H1 (cell line): ENCODE measurements around the gene MARCHF3. TPM values are rescaled to one million over a fixed set of nuclear protein-coding genes. Genes with fewer than 3 reads are reported as not detected.

Source experiments
- CREB1 ChIP-seq: IDR thresholded peaks from 2 replicates; pipeline ENCODE4 v1.6.1; 2012; ENCODE audit warnings: inconsistent platforms
- HDAC2 ChIP-seq, 2 experiments: fragments of 300-600 bp in 1 of 2; sonication (generic) in 1 of 2; IDR thresholded peaks; 2 replicates each; pipeline ENCODE4 v1.6.1; 2011 to 2012; ENCODE audit warnings: low read depth in 2 of 2, low read length in 2 of 2, mild to moderate bottlenecking in 2 of 2, moderate library complexity in 2 of 2, borderline replicate concordance in 1 of 2, inconsistent platforms in 1 of 2
- POLR2AphosphoS5 ChIP-seq: IDR thresholded peaks from 2 replicates; pipeline ENCODE4 v1.6.1; 2011; ENCODE audit warnings: low read depth, low read length
- RNF2 ChIP-seq: fragments of 200-900, 300-1000 bp; sonication (generic); IDR thresholded peaks from 2 replicates; pipeline ENCODE4 v1.7.1; 2016; ENCODE audit warnings: borderline replicate concordance, low read depth, mild to moderate bottlenecking, antibody characterized with exemption, low read length; ENCODE audit not compliant: poor library complexity, severe bottlenecking; ENCODE audit errors: missing control alignments
- TAF7 ChIP-seq: optimal IDR thresholded peaks from 2 replicates; pipeline ENCODE3; 2011; ENCODE audit warnings: low read depth, mild to moderate bottlenecking, inconsistent platforms, low read length, moderate library complexity, borderline replicate concordance
- TBP ChIP-seq: IDR thresholded peaks from 2 replicates; pipeline ENCODE4 v1.6.1; 2011; ENCODE audit warnings: low read depth, low read length, improper control_type of control experiment
- ZNF274 ChIP-seq: IDR thresholded peaks from 2 replicates; pipeline ENCODE4 v1.7.0; 2012; ENCODE audit warnings: low read length, borderline replicate concordance; ENCODE audit errors: extremely low read depth
- polyA plus RNA-seq, 7 experiments: library from polyadenylated mRNA; depleted of rRNA in 3 of 7; stranded (reverse) in 5 of 7; unstranded in 2 of 7; fragments of >200 nt in 5 of 7; fragments of 200-250 nt in 2 of 7; gene quantifications; 1 replicate in 5 of 7; 2 replicates in 1 of 7; 4 replicates in 1 of 7; pipeline versions ENCODE4 v1.2.1 to v1.2.3, GENCODE V29; 2011 to 2013; ENCODE audit warnings: missing spikeins in 2 of 7, mixed read lengths in 2 of 7
- total RNA-seq: library from RNA; stranded (reverse); fragmentation: NEBNext Ultra II Directional; extraction: Animal tissue kit (Norgen Biotek cat#: 25700); gene quantifications from 2 replicates; pipeline ENCODE4 v1.2.1, GENCODE V29; 2021
- TF ChIP-seq, protein P1 (sequence below): fragments of 300-600 bp; sonication (generic); IDR thresholded peaks from 2 replicates; pipeline ENCODE4 v1.7.1; 2012; ENCODE audit warnings: low read length, moderate library complexity, mild to moderate bottlenecking, inconsistent platforms; ENCODE audit not compliant: insufficient replicate concordance
- TF ChIP-seq, protein P2 (sequence below): IDR thresholded peaks from 2 replicates; pipeline ENCODE4 v1.6.1; 2011; ENCODE audit warnings: low read depth, mild to moderate bottlenecking, low read length; ENCODE audit not compliant: insufficient read depth

The MARCHF3 gene
- total and polyA plus RNA-seq, 2 of the 8 experiments (the other 6 are each of a cell fraction or from before 2014, with no cell fraction given) = 12.0 to 16.9 TPM

DNA sequence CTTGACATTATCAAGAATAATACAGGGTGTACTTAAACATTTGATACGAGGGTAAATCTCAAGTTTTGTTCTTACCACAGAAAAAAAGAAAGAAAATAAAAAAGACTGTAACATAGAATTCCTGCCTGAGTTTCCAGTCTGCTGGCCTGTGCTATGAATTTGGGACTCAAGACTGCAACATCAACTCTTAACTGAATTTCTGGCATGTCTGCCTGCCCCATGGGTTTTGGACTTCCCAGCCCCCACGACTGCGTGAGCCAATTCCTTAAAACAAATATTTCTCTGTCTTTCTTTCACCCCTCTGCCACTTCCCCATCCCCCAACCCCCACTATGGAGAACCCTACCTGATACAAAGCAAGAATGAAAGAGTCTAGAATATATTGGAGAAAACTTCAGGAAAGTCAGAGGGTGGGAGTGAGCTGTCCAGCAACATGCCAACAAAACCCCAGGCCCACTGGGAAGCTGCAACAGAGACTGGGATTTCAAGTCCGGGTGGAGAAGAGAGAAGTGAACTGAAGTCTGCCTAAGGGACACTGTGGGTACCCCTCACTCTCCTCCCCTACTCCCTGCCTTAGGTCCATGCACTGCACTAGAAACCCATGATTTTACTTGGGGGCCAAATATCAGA is 43.0 kb downstream of the MARCHF3 start (continued):
- TF ChIP-seq, protein P1, sequence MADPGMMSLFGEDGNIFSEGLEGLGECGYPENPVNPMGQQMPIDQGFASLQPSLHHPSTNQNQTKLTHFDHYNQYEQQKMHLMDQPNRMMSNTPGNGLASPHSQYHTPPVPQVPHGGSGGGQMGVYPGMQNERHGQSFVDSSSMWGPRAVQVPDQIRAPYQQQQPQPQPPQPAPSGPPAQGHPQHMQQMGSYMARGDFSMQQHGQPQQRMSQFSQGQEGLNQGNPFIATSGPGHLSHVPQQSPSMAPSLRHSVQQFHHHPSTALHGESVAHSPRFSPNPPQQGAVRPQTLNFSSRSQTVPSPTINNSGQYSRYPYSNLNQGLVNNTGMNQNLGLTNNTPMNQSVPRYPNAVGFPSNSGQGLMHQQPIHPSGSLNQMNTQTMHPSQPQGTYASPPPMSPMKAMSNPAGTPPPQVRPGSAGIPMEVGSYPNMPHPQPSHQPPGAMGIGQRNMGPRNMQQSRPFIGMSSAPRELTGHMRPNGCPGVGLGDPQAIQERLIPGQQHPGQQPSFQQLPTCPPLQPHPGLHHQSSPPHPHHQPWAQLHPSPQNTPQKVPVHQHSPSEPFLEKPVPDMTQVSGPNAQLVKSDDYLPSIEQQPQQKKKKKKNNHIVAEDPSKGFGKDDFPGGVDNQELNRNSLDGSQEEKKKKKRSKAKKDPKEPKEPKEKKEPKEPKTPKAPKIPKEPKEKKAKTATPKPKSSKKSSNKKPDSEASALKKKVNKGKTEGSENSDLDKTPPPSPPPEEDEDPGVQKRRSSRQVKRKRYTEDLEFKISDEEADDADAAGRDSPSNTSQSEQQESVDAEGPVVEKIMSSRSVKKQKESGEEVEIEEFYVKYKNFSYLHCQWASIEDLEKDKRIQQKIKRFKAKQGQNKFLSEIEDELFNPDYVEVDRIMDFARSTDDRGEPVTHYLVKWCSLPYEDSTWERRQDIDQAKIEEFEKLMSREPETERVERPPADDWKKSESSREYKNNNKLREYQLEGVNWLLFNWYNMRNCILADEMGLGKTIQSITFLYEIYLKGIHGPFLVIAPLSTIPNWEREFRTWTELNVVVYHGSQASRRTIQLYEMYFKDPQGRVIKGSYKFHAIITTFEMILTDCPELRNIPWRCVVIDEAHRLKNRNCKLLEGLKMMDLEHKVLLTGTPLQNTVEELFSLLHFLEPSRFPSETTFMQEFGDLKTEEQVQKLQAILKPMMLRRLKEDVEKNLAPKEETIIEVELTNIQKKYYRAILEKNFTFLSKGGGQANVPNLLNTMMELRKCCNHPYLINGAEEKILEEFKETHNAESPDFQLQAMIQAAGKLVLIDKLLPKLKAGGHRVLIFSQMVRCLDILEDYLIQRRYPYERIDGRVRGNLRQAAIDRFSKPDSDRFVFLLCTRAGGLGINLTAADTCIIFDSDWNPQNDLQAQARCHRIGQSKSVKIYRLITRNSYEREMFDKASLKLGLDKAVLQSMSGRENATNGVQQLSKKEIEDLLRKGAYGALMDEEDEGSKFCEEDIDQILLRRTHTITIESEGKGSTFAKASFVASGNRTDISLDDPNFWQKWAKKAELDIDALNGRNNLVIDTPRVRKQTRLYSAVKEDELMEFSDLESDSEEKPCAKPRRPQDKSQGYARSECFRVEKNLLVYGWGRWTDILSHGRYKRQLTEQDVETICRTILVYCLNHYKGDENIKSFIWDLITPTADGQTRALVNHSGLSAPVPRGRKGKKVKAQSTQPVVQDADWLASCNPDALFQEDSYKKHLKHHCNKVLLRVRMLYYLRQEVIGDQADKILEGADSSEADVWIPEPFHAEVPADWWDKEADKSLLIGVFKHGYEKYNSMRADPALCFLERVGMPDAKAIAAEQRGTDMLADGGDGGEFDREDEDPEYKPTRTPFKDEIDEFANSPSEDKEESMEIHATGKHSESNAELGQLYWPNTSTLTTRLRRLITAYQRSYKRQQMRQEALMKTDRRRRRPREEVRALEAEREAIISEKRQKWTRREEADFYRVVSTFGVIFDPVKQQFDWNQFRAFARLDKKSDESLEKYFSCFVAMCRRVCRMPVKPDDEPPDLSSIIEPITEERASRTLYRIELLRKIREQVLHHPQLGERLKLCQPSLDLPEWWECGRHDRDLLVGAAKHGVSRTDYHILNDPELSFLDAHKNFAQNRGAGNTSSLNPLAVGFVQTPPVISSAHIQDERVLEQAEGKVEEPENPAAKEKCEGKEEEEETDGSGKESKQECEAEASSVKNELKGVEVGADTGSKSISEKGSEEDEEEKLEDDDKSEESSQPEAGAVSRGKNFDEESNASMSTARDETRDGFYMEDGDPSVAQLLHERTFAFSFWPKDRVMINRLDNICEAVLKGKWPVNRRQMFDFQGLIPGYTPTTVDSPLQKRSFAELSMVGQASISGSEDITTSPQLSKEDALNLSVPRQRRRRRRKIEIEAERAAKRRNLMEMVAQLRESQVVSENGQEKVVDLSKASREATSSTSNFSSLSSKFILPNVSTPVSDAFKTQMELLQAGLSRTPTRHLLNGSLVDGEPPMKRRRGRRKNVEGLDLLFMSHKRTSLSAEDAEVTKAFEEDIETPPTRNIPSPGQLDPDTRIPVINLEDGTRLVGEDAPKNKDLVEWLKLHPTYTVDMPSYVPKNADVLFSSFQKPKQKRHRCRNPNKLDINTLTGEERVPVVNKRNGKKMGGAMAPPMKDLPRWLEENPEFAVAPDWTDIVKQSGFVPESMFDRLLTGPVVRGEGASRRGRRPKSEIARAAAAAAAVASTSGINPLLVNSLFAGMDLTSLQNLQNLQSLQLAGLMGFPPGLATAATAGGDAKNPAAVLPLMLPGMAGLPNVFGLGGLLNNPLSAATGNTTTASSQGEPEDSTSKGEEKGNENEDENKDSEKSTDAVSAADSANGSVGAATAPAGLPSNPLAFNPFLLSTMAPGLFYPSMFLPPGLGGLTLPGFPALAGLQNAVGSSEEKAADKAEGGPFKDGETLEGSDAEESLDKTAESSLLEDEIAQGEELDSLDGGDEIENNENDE = no peak
- TF ChIP-seq HDAC2 (IDR thresholded peaks at IDR 0.05; ENCODE audit: borderline replicate concordance in 1 of 2, low read depth in 2 of 2, low read length in 2 of 2) (no peak), TBP (no peak), CREB1 (no peak), TAF7 (no peak), RNF2 (no peak), POLR2AphosphoS5 (no peak), ZNF274 (no peak)
- TF ChIP-seq, protein P2, sequence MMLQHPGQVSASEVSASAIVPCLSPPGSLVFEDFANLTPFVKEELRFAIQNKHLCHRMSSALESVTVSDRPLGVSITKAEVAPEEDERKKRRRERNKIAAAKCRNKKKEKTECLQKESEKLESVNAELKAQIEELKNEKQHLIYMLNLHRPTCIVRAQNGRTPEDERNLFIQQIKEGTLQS = no peak
